Measurements from ENCODE around the gene RPS6KA6. TPM values are rescaled to one million over a fixed set of nuclear protein-coding genes. Genes with fewer than 3 reads are reported as not detected.

The RPS6KA6 gene
- total RNA-seq, 2 donors from 2014 or later = 1.4 to 1.7 TPM

GRCh38 chrX:84144991-84145390, 43.0 kb downstream of the RPS6KA6 start:
- no peak for TF ChIP-seq CTCF (IDR thresholded peaks at IDR 0.05)
- peaks cover 0 to 19% of the 10 kb centered on the region in 2 donors for H3K9me3 ChIP-seq
- H3K27me3 ChIP-seq = no peaks in the 10 kb centered on the region
- no peaks in the 10 kb centered on the region for H3K4me1 ChIP-seq
- H3K36me3 ChIP-seq = no peaks in the 10 kb centered on the region
- H3K4me3 ChIP-seq = no peak overlapping the region
- H3K27ac ChIP-seq = no peak overlapping the region
- no peak for DNase-seq (ENCODE audit: low spot score)

GRCh38 chrX:84144281-84144680, 43.7 kb downstream of the RPS6KA6 start:
- no peaks in the 10 kb centered on the region for H3K4me1 ChIP-seq
- no peak overlapping the region for H3K27ac ChIP-seq
- no peaks in the 10 kb centered on the region for H3K27me3 ChIP-seq
- no peak overlapping the region for H3K4me3 ChIP-seq
- no peak for TF ChIP-seq CTCF (IDR thresholded peaks at IDR 0.05)
- H3K36me3 ChIP-seq = no peaks in the 10 kb centered on the region
- no peak for DNase-seq (ENCODE audit: low spot score)
- H3K9me3 ChIP-seq = peaks cover 0 to 19% of the 10 kb centered on the region in 2 donors

- no peak for TF ChIP-seq CTCF (IDR thresholded peaks at IDR 0.05)
- H3K36me3 ChIP-seq = no peaks in the 10 kb centered on the region
- no peak for DNase-seq (ENCODE audit: low spot score)
- no peak overlapping the region for H3K27ac ChIP-seq
- H3K4me3 ChIP-seq = no peak overlapping the region
- H3K9me3 ChIP-seq = no peaks in the 10 kb centered on the region
- H3K4me1 ChIP-seq = no peaks in the 10 kb centered on the region
- H3K27me3 ChIP-seq = no peaks in the 10 kb centered on the region
Observed at GRCh38 chrX:84133023-84133422, 55.0 kb downstream of the RPS6KA6 start.

GRCh38 chrX:84123585-84123984, 64.4 kb downstream of the RPS6KA6 start:
- H3K4me3 ChIP-seq = no peak overlapping the region
- no peak for DNase-seq (ENCODE audit: low spot score)

GRCh38 chrX:84118769-84119168, 69.2 kb downstream of the RPS6KA6 start:
- DNase-seq (ENCODE audit: low spot score) = no peak
- Histone ChIP-seq H3K27me3 (no peaks in the 10 kb centered on the region), H3K27ac (no peak overlapping the region), H3K36me3 (no peaks in the 10 kb centered on the region), H3K9me3 (no peaks in the 10 kb centered on the region), H3K4me3 (no peak overlapping the region), H3K4me1 (no peaks in the 10 kb centered on the region)
- no peak for TF ChIP-seq CTCF (IDR thresholded peaks at IDR 0.05)

More at GRCh38 chrX:84123585-84123984, 64.4 kb downstream of the RPS6KA6 start:
- H3K4me1 ChIP-seq = no peaks in the 10 kb centered on the region
- H3K36me3 ChIP-seq = no peaks in the 10 kb centered on the region
- no peaks in the 10 kb centered on the region for H3K9me3 ChIP-seq
- no peak for TF ChIP-seq CTCF (IDR thresholded peaks at IDR 0.05)
- no peak overlapping the region for H3K27ac ChIP-seq
- H3K27me3 ChIP-seq = no peaks in the 10 kb centered on the region

- no peaks in the 10 kb centered on the region for H3K27me3 ChIP-seq
- H3K27ac ChIP-seq = no peak overlapping the region
- no peaks in the 10 kb centered on the region for H3K36me3 ChIP-seq
- no peak for DNase-seq (ENCODE audit: low spot score)
- no peaks in the 10 kb centered on the region for H3K9me3 ChIP-seq
- H3K4me1 ChIP-seq = no peaks in the 10 kb centered on the region
- TF ChIP-seq CTCF (IDR thresholded peaks at IDR 0.05) = no peak
- no peak overlapping the region for H3K4me3 ChIP-seq
Observed at GRCh38 chrX:84118315-84118714, 69.7 kb downstream of the RPS6KA6 start.
